ENCODE measurements around the gene STMN1. TPM values are rescaled to one million over a fixed set of nuclear protein-coding genes. Genes with fewer than 3 reads are reported as not detected.
A peak's percentile ranks its signal among the peaks of the same experiment; 100 is the strongest.
"Not testable (repeated sequence)": the region's sequence is repeated elsewhere in the genome, so short reads cannot be mapped to it uniquely, and the experiment has no call there.

STMN1 gene
- total and polyA plus RNA-seq, 5 donors: 10.3 to 20.7 (median 16.5) TPM

DNA sequence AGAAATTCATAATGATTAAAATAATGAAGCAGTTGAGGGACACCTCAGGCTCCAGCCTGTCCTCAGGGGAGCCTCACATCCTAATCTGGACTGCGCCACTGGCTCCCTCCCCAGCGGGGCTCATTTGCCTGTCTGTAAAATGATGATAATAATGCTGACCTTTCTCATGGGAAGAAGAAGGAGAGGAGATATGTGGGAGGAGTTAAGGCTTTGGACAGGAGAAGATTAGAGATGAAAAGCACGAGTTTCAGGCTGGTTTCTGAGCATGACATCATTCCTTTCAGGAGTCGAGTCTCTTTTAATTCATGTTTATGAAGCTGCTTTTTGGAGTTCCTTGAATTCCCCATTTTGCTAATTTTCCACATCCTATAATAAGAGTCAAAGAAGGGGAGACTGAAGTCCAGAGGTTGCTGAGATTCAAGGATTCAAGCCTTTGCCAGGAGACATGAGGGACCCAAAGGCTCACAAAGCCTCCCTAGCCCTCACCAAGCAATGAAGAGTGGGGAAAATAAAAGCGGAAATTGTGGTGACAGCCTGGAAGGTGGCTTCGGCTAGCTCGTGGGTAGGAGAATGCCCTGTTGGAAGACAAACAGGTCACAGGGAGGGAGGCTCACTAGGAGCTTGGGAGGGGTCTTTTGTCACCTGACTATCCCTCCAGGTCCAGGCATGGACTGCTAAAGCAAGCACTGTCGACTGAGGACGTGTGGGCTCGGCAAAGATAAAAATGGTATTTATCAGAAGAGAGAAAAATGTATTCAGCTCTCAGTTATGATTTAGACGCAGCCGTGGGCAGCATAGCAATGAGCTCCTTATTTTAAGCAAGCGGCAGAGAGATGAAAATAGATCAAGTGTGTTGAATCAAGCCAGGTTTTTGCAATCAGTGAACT is 27.5 kb upstream of the STMN1 start:
- peak in 1 of 2 donors; percentile 14 for ATAC-seq
- Histone ChIP-seq H3K27ac (ENCODE audit: low read length) (no peak overlapping the region), H3K4me1 (ENCODE audit: control insufficient read depth, insufficient read depth, low read length) (peaks cover 3% of the 10 kb centered on the region), H3K9me3 (ENCODE audit: control insufficient read depth, low read length) (no peaks in the 10 kb centered on the region), H3K27me3 (ENCODE audit: control insufficient read depth, insufficient read depth) (no peaks in the 10 kb centered on the region), H3K4me3 (ENCODE audit: low read length) (peak overlapping the region; percentile 8)
- 32% methylated on average over 13 of the region's 13 CpGs for WGBS
- intact Hi-C loops (cut with DNase I): no loop called here
- DNase-seq: peak in 1 of 3 donors; percentile 40

DNA sequence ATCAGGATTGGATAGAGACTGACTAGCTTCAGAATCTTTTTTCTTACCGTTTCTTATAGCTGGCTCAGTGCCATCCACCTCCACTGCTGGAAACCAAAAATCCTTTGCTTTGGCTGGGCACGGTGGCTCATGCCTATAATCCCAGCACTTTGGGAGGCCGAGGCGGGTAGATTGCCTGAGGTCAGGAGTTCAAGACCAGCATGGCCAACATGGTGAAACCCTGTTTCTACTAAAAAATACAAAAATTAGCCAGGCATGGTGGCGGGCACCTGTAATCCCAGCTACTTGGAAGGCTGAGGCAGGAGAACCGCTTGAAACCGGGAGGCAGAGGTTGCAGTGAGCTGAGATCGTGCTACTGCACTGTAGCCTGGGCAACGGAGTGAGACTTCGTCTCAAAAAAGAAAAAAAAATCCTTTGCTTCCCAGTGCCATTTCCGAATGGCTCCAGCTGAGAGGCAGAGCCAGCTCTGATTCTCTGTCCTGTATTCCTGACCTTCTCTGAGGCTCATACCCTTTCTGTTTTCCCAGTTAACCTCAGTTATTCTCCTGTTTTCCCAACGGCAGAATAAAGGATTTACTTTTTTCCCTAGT is 26.7 kb upstream of the STMN1 start:
- WGBS: 60% methylated on average over 12 of the region's 12 CpGs

DNA sequence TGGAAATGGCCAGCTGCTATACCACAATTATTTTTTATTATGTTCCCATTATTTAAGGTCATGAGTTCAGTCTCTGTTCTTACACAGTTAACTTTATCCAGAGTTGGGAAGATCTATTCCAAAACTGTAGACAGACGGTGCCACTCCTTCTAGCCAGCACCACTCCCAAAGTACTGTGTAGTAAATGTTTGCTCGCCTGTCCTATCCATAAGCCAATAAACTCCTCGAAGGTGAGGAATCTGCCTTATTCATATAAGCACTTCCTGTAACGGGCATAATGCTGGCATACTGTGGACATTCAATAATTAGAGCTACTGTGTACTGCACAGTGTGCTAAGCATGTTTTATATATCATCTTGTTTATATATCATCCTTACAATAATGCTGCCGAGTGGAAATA is 26.1 kb upstream of the STMN1 start:
- WGBS: 81% methylated on average over 5 of the region's 5 CpGs
- H3K27me3 ChIP-seq (ENCODE audit: control insufficient read depth, insufficient read depth): no peaks in the 10 kb centered on the region
- H3K27ac ChIP-seq (ENCODE audit: low read length): no peak overlapping the region
- H3K9me3 ChIP-seq (ENCODE audit: control insufficient read depth, low read length): no peaks in the 10 kb centered on the region
- no peak for DNase-seq
- no peak overlapping the region for H3K4me3 ChIP-seq (ENCODE audit: low read length)
- peaks cover 3% of the 10 kb centered on the region for H3K4me1 ChIP-seq (ENCODE audit: control insufficient read depth, insufficient read depth, low read length)
- intact Hi-C loops (cut with DNase I): no loop called here
- no peak for ATAC-seq

More for the DNA sequence above, 26.7 kb upstream of the STMN1 start:
- DNase-seq; intact Hi-C loops (cut with DNase I); ATAC-seq; H3K4me3 ChIP-seq (ENCODE audit: low read length); H3K9me3 ChIP-seq (ENCODE audit: control insufficient read depth, low read length); H3K4me1 ChIP-seq (ENCODE audit: control insufficient read depth, insufficient read depth, low read length); H3K27me3 ChIP-seq (ENCODE audit: control insufficient read depth, insufficient read depth); H3K27ac ChIP-seq (ENCODE audit: low read length): not testable (repeated sequence)

DNA sequence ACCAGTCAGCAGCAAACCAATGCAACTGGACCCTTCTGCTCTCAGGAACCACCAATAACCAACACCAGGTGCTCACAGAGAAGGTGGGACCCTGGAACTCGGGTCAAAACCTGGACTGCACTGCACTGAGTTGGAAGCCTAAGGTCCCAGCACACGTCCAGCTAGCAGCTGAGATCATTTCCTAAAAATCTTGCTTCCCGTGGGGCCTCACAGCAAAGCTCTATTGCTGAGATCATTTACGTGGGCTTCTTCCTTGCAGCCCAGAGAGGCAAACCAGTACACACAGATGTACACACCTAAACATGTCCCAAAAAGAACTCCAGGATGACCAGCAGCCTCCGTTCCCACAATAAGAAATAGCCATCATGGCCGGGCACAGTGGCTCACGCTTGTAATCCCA is 22.8 kb upstream of the STMN1 start:
- Histone ChIP-seq H3K27me3 (ENCODE audit: control insufficient read depth, insufficient read depth) (no peaks in the 10 kb centered on the region), H3K4me3 (ENCODE audit: low read length) (no peak overlapping the region), H3K27ac (ENCODE audit: low read length) (no peak overlapping the region), H3K4me1 (ENCODE audit: control insufficient read depth, insufficient read depth, low read length) (peaks cover 6% of the 10 kb centered on the region), H3K9me3 (ENCODE audit: control insufficient read depth, low read length) (no peaks in the 10 kb centered on the region)
- intact Hi-C loops (cut with DNase I): no loop called here
- ATAC-seq: no peak
- 72% methylated on average over 7 of the region's 7 CpGs for WGBS
- no peak for DNase-seq

DNA sequence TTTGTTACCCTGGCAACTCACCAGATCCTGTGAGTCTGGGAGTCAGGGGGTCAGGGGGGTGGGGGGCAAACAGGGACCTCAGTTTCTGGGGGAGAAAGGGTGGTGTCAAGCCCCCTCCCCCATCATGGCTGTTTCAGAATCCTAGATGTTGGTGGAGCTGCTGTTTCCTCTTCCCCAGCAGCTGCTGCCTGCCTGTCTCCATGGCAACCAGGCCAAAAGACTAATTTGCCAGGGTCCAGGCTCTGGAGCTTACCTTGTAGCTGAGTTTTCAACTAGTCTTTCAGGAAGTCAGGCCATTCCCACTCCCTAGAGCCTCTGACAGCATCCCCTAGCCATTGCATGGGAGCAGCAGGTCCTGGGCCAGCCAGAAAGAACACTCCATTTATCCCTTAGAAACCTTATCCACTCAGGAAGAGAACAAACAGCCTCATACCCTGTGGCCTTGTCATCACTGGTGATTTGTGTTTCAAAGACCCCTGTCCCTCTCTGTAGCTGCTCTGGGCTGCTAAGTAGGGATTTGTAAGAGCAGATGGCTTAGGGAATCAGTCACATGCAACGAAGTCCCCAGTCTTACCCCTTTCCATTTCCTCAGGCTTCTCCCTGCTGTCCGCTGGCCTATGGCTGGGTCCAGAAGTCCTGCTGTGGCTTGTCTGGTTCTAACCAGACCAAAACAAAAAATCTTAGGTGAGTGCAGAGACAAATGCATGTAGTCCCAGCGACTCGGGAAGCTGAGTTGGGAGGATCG is 21.5 kb upstream of the STMN1 start:
- intact Hi-C loops (cut with DNase I): no loop called here
- peak in 1 of 3 donors; percentile 63 for DNase-seq

DNA sequence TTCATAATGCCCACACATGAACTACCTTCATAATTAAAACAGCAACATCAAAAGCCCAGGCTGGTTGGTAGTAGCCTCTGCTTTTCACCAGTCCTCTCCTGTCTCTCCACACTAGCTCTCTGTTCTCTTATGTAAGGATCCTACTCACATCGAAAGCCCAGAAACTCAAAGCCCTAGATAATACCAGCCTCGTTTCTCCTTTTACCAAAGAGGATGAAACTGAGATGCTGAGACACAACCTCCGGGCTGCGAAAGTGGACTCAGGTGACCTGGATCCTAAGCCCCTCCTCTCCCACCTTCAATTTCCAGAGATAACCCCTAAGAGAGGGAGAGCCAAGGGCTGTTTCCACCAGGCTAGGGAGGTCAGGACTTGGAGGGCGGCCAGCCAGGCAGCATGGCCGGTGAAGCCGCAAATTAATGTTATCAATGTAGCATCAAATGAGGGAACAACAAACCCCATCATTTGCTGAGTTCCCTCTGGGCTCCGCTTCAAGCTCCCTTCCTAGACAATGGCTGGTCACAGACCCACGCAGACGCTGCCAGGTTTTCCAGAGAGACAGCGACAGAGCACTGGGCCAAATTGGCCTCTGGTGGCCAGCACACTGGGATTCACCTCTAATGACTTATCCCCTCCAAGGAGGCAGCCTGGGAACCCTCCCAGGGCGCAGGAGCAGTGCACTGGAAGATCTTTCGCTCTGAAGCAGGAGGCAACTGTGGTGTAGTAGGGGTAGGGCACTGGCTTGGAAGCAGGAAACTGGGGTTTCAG is 20.7 kb upstream of the STMN1 start:
- ATAC-seq (no peak), DNase-seq (peak in 1 of 3 donors; percentile 50)
- intact Hi-C loops (cut with DNase I): no loop called here
- H3K27me3 ChIP-seq (ENCODE audit: control insufficient read depth, insufficient read depth): no peaks in the 10 kb centered on the region
- H3K4me3 ChIP-seq (ENCODE audit: low read length): no peak overlapping the region
- 48% methylated on average over 13 of the region's 13 CpGs for WGBS
- H3K27ac ChIP-seq (ENCODE audit: low read length): no peak overlapping the region
- no peaks in the 10 kb centered on the region for H3K9me3 ChIP-seq (ENCODE audit: control insufficient read depth, low read length)
- H3K4me1 ChIP-seq (ENCODE audit: control insufficient read depth, insufficient read depth, low read length): peaks cover 4% of the 10 kb centered on the region

More for the DNA sequence above, 21.5 kb upstream of the STMN1 start:
- no peaks in the 10 kb centered on the region for H3K27me3 ChIP-seq (ENCODE audit: control insufficient read depth, insufficient read depth)
- peaks cover 4% of the 10 kb centered on the region for H3K4me1 ChIP-seq (ENCODE audit: control insufficient read depth, insufficient read depth, low read length)
- no peak for ATAC-seq
- H3K27ac ChIP-seq (ENCODE audit: low read length): no peak overlapping the region
- H3K9me3 ChIP-seq (ENCODE audit: control insufficient read depth, low read length): no peaks in the 10 kb centered on the region
- H3K4me3 ChIP-seq (ENCODE audit: low read length): no peak overlapping the region
- WGBS: 97% methylated on average over 5 of the region's 5 CpGs

DNA sequence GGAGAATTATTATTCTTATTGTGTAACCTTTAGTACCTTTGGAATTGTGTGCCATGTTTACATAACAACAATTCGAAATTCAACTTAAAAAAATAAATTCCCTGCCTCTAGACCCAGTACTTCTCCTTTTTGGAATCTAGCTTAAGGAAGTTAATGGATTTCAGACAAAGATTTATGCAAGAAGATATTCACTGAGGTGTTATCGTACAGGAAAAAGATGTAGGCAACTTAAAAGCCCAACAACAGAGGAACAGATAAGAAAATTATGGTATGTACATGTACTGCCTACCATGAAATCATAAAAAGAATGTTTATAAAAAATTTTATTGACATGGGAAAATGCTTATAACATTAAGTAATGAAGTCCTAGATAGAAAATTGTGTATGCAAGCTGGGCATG is 18.2 kb upstream of the STMN1 start:
- Histone ChIP-seq H3K9me3 (ENCODE audit: control insufficient read depth, low read length) (no peaks in the 10 kb centered on the region), H3K27me3 (ENCODE audit: control insufficient read depth, insufficient read depth) (no peaks in the 10 kb centered on the region), H3K27ac (ENCODE audit: low read length) (no peak overlapping the region), H3K4me1 (ENCODE audit: control insufficient read depth, insufficient read depth, low read length) (peaks cover 4% of the 10 kb centered on the region), H3K4me3 (ENCODE audit: low read length) (no peak overlapping the region)
- intact Hi-C loops (cut with DNase I): no loop called here
- ATAC-seq (no peak), DNase-seq (no peak)
- 85% methylated on average over 2 of the region's 2 CpGs for WGBS

DNA sequence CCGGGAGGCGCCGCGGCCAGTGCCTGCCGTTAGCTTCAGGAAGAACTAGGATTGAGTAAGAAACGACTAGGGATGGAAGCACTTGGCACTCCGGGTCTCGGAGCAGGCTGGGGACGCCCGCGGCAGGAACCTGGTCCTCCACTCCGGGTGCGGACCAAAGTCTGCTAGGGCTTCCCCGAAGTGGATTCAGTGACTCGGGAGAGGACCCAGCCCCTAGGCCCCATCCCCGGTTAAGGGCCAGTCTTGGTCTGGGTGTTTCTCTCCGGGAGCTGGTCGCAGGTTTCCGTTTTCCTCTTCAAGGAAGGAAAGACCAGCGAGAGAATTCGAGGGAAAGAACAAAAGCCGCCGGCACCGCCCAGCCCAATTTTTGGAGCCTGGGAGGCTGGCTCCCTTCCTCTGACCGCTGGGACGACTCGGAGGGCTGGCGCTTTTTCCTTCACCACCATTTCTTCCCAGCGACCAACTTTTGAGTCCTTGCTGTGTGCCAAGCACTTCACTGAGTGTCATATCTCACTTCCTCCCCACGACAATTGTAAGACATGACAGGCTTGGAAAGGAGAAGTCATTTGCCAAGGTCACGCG is 16.8 kb upstream of the STMN1 start:
- ATAC-seq (peak; percentile 60 to 80), DNase-seq (peak; percentile 44 to 70 (median 59))
- intact Hi-C loops (cut with DNase I): no loop called here
- Histone ChIP-seq H3K4me3 (ENCODE audit: low read length) (peak overlapping the region; percentile 60), H3K27me3 (ENCODE audit: control insufficient read depth, insufficient read depth) (no peaks in the 10 kb centered on the region), H3K27ac (ENCODE audit: low read length) (peak overlapping the region; percentile 26), H3K9me3 (ENCODE audit: control insufficient read depth, low read length) (no peaks in the 10 kb centered on the region), H3K4me1 (ENCODE audit: control insufficient read depth, insufficient read depth, low read length) (peaks cover 4% of the 10 kb centered on the region)
- 1% methylated on average over 32 of the region's 32 CpGs for whole genome bisulfite sequencing

DNA sequence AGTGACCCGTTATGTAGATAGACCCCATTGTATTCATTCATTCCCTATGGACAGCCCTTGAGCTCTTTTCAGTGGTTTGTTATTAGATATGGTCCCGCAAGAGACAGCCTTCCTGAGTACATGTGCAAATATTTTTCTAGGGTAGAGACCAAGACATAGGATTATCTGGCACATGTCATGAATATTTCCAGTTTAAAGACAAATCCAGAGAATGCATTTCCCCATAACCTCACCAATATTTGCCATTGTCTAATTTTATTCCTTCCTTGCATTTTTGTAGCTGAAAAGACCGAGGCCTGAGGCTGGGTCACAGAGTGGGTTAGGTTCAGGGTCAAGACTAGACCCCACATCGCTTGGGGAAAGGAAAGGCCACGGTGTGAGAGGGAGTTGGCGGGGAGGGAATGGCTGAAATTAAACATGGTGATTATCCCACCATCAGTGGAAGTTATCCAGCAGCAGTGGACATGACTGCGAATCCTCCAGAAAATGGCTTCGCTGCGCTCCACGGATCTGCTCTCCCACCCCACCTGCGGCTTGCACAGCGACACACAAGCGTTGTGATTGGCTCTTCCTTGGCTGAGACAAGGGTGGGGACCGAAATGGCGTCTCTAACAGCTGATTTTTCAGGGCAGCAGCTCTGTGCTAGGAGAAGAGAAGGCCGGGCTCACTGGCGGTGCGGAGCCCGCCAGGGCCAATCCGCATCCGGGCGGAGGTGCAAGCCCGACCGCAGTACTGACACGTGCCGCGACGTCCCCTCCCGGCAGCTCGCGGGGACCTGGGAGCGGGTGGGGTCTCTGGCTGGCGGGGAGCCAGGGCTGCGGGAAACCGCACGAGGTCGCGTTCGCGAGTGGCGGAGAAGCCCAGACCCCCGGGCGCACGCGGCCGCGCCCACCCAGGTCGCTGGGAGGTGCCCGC is 16.1 kb upstream of the STMN1 start:
- Histone ChIP-seq H3K27ac (ENCODE audit: low read length) (no peak overlapping the region), H3K4me1 (ENCODE audit: control insufficient read depth, insufficient read depth, low read length) (peaks cover 4% of the 10 kb centered on the region), H3K4me3 (ENCODE audit: low read length) (peak overlapping the region; percentile 60), H3K27me3 (ENCODE audit: control insufficient read depth, insufficient read depth) (no peaks in the 10 kb centered on the region), H3K9me3 (ENCODE audit: control insufficient read depth, low read length) (no peaks in the 10 kb centered on the region)
- DNase-seq (peak; percentile 27 to 81 (median 77)), ATAC-seq (peak; percentile 65 to 76)
- intact Hi-C loops (cut with DNase I): no loop called here
- 8% methylated on average over 49 of the region's 49 CpGs for WGBS

All from right cardiac atrium (tissue), 5 donors.